GM21786 (cell line): ENCODE measurements around the gene PIK3R2.
"Not testable (repeated sequence)": the region's sequence is repeated elsewhere in the genome, so short reads cannot be mapped to it uniquely, and the experiment has no call there.

Experiments used
- ATAC-seq: cut with Tn5 transposase; IDR thresholded peaks from one replicate; pipeline ENCODE4 v1.9.1; 2021; ENCODE audit not compliant: unreplicated experiment

Gene PIK3R2

DNA sequence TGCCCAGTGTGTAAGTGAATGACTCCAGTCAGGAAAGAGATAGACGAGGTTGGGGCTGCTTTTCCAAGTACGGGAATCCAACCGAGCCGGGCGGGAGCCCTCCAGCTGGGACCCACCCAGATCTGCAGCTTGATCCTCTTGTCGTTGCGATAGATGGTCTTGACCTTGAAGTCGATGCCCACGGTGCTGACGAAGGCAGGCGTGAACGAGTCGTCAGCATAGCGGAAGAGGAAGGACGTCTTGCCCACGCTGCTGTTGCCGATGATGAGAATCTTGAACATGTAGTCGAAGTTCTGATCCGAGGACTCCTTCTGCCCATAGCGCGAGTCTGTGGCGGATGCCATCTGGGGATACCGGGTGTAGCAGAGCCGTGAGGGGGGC is 49.4 kb downstream of the PIK3R2 start:
- ATAC-seq = no peak

GRCh38 chr19:18202778-18203407 is 49.9 kb downstream of the PIK3R2 start:
- ATAC-seq = no peak

GRCh38 chr19:18203408-18203862 is 50.5 kb downstream of the PIK3R2 start:
- peak; percentile 3 for ATAC-seq

GRCh38 chr19:18203863-18204393 is 51.0 kb downstream of the PIK3R2 start, which contains the start of gene RAB3A:
RAB3A (minus strand) TSS chr19:18204042; CDS start chr19:18202740, 1,302 bp downstream.
- peak; percentile 90 for ATAC-seq

DNA sequence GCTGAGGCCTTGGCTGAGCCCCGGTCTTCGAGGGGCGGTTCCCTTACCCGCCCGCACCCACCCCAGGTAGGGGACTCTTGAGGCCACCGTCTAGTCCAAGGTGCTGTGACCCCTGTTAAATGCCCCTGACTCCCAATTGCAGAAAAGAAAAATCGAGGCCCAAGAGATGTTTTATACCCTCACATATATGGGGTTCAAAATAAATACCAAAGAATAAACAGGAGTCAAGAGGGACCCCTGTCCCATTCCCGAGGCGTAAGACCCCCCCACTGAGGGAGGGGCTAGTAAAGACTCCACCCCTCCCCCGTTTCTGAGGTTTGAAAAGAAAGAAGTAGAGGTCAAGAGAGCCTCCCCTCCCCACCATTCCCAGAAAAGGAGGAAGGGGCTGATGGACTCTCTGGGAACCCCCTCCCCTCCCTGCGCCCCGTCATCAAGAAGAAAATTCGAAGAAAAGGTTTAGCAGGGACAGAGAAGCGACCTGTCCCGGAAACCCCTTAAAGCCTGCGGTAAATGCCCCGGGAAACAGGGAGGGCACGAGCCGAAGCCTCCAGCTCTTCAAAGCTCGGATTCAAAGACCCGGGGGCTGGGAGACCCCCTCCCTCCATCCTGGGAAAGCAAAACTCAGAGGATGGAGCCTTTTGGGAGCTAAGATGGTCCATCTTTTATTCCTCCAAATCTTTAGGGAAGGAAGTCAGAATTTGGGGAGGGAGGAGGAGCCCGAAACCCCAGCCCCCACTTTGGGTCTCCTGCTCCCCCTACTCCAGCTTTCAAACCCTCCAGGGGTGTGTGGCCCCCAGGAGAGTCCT is 51.6 kb downstream of the PIK3R2 start:
- ATAC-seq = peak; percentile 8

DNA sequence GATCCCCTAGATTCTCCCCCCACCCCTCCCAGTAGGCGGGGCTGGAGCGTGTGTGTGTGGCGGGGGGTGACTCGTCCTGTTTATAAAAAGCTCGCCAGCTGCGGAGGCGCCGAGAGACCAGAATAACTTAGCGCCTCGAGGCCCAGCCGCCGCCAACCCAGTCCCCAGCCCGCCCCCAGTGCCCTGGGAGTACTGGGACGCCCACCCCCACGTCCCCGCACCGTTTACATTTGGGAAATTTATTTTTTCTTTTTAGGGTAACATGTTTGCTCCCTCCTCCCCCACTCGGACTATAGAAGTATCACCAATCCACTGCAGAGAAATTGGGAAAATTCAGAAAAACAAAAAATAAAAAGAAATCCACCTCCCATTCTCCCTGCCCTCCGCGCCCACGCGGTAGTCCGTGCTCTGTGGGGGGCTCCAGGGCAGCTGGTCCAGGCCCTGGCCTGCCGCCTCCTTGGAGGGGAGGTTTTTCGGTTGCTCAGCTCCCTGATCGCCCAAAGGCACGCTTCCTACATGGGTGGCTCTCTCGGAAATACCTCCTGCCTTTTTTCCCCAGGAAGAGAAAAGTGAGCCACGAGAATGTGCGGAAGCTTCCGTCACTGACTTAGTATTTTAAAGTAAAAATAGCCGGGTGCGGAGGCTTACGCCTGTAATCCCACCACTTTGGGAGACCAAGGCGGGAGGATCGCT is 52.4 kb downstream of the PIK3R2 start:
- ATAC-seq = no peak

GRCh38 chr19:18206018-18206417 is 53.1 kb downstream of the PIK3R2 start:
- ATAC-seq = no peak

DNA sequence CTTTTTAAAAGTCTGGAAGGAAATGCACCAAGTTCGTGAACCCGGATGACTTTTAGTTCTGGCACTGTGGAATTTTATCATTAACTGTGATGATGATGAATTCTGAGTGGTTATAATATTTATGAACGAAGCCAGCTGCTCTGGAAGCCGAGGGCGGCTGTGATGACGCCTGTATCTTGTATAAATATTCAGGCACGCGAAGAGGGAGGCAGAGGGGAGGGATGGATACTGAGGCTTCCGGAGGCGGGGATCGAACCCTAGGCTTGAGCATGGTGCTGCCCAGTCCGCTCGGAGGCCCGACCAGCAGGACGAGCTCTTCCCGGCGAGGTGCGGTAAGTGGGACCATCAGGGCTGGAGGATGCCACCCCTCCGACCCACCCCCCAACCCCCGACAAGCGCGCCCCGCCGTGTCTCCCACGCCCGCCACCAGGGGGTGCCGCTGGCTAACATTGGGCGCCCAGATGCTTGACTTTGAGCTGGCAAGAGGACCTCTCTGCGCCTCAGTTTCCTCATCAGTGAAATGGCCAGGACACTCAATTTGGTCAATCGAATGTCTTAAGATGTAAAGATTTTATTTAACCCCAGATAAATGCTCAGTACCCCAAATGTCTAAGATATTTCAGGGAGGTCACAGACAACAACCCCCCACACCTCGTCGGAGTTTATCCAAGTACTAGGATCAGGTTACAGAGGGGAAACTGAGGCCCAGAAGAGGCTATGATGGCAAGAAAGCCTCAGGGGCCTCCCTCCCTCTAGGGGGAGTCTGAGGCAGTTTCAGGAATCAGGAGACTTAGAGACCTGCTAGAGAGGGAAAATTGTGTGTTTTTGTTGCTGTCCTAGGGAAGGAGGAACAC is 55.4 kb downstream of the PIK3R2 start:
- no peak for ATAC-seq

DNA sequence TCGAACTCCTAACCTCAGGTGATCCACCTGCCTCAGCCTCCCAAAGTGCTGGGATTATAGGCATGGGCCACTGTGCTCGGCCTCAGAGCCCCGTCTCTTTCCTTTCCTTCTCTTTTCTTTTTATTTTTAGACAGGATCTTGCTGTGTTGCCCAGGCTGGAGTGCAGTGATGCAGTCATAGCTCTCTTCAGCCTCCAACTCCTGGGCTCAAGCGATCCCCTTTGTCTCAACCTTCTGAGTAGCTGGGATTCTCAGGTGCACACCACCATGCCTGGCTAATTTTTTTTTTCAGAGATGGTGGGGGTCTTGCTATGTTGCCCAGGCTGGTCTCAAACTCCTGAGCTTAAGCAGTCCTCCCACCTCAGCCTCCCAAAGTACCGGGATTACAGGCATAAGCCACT is 56.9 kb downstream of the PIK3R2 start:
- ATAC-seq = not testable (repeated sequence)

GRCh38 chr19:18211683-18212082 is 58.7 kb downstream of the PIK3R2 start:
- ATAC-seq = no peak

GRCh38 chr19:18214779-18215433 is 61.9 kb downstream of the PIK3R2 start:
- no peak for ATAC-seq

DNA sequence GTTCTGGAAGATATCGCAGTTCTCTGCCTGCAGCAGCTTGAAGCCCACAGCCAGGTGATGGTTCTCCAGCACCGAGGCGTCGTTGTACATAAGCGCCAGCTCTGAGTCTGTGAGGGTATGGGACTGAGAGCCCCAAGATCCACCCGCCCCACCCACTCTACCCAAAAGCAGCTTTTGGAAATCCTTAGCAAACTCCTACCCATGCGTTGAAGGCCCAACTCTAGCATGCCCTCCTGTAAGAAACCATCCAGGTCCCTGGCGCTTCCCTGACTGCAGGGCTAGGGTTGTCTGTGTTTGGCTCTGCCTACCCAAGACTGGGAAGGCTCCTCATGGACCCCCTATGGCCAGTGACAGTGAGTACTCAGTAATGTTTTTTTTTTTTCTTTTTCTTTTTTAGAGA is 63.8 kb downstream of the PIK3R2 start:
- no peak for ATAC-seq

GRCh38 chr19:18218159-18218558 is 65.2 kb downstream of the PIK3R2 start:
- ATAC-seq = no peak

DNA sequence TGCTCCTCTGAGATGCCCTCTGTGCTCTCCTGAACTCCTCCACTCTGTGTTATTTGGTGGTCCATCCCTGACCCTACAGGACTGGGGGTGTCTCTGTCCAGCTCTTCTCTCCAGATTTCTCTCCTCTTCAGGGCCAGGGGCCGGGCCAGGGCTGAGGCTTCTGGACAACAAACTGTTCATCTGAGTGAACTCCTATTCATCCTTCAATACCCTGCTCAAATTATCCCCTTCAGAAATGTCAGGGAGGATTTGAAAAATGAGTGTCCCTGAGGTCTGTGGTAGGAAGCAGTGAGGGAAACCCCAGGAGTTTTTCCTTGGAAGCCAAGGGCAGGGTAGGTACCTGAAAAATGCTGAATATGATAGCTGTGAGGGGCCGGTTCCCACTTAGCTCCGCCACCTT is 65.6 kb downstream of the PIK3R2 start:
- no peak for ATAC-seq
